DMS53 treated with DMSO at 0.1 percent for 48 hours (cell line): Measurements from ENCODE around the gene CDC42BPB.
A peak's percentile ranks its signal among the peaks of the same experiment; 100 is the strongest.
"Not testable (repeated sequence)": the region's sequence is repeated elsewhere in the genome, so short reads cannot be mapped to it uniquely, and the experiment has no call there.

Experiments used
- DNase-seq: peaks from one replicate; lab custom pipeline; 2025; ENCODE audit not compliant: unreplicated experiment; lab: John Stamatoyannopoulos, UW

CDC42BPB gene

DNA sequence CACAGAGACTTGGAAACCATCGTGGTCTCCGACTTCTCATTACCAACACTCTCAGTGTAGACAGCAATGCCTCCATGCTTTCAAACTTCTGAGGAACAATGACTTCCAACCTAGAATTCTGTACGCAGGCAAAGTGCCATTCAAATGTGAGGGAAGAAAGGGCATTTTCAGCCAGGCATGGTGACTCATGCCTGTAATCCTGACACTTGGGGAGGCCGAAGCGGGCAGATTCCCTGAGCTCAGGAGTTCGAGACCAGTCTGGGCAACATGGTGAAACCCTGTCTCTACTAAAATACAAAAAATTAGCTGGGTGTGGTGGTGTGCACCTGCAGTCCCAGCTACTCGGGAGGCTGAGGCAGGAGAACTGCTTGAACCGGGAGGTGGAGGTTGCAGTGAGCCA lies 9.9 kb downstream of the CDC42BPB start:
- not testable (repeated sequence) for DNase-seq

DNA sequence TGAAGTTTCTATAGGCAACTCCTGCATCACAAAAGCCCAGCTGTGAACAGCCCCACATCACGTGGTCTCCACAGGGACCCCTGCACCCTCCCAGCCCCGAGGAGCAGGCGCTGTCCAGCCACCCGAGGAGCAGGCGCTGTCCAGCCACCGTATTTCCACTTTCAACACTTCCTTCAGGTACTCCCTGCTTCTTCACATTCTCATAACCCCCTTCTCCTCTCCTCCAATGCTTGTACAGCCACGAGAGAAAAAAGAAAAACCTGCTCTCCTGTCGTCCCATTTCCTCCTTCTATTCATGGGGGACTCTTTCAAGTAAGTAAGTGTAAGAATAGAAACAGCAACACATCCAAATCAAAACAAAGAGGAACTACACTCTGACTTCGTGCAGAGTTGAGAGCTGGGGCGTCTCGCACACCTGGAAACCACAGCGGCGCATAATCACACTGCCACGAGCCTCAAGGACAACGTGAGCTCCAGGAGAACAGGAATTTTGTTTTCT lies 11.9 kb downstream of the CDC42BPB start:
- no peak for DNase-seq

DNA sequence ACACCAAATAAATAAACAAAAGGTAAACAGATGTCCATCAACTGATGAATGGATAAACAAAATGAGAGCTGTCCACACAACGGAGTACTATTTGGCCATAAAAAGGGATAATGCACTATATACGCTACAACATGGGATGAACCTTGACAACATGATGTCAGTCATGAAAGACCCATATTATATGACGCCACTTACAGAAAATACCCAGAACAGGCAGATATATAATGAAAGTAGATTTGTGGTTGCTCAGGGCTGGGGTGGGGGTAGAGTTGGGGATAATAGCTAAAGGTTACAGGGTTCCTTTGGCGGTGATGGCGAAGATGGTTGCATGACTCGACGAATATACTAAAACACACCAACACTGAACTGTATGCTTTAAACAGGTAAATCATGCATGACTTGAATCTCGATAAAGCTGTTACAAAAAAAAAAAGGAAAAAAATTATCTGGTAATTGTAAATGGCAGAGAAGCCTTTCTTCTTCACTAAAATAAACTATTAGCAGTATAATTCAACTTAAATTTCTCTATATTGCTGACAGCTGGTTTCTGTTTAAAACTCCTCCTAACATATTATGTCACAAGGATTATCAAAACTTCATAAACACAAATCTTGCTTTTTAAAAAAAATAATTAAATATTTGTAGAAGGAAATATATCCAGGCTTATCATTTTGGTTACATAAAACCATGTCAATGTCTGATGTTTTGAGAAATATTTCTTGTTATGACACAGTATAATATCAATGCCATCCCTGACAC lies 13.9 kb downstream of the CDC42BPB start:
- no peak for DNase-seq

DNA sequence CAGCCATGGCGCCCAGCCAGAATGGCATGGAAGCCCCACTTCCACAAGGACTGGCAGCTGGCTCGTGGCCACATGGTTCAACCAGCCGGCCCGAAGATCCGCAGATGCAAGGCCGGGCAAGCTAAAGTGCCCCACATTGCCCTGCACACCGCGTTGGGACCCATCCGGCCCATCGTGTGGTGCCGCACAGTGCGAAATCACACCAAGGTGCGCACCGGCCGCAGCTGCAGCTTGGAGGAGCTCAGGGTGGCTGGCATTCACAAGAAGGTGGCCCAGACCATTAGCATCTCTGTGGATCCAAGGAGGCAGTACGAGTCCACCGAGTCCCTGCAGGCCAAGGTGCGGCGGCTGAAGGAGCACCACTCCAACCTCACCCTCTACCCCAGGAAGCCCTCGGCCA lies 15.9 kb downstream of the CDC42BPB start:
- no peak for DNase-seq

DNA sequence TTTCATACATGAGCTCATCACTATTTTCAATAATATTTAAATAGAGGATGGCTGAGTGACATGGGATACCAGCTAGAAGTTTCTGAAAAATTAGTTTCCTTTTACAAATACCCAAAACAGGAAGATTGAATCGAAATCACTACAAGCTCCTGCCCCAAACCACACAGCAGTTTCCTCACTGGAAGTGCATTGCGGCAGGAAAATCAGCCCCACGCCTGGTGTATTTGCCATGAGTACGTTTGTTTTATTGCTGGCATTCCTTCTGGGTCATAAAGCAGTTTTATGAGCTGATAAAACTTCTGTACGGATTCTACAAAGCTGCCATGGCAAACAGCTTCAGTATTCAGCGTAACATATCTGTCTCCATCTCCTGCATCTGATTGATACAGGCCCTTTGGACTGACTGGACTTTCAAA lies 23.7 kb downstream of the CDC42BPB start:
- no peak for DNase-seq

DNA sequence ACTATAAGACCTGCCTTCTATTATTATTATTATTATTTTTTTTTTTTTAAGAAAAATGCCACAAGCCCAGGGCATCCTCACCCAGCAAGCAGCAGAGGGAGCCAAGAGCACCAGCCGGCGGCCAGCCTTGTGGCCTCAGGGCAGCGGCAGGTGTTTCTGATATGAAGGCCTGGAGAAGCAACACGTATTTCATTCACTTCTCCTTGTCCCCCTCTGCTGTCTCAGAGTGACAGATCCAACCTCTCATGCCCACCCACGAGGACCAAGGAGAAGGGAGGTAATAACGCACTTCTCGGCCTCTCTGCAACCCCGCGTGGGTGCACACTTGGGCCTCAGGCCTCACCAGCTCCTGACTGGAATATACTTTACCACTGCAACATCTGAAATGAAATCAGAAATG lies 25.4 kb downstream of the CDC42BPB start:
- no peak for DNase-seq

DNA sequence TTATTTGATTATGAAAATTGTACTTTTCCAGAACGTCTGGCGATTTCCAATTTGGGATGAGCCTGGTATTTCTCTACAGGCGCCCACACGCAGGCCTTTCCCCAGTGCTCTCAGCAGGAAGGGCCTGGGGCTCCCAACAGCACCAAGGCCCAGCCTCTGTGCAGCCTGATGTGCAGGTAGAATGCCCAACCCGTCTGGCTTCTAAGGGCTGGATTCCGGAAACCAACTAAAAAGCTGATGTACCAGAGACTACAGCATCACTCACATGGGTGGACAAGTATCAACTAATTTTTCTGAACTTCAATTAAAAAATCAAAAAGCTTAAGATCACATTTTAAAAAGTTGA lies 25.8 kb downstream of the CDC42BPB start:
- DNase-seq: no peak

DNA sequence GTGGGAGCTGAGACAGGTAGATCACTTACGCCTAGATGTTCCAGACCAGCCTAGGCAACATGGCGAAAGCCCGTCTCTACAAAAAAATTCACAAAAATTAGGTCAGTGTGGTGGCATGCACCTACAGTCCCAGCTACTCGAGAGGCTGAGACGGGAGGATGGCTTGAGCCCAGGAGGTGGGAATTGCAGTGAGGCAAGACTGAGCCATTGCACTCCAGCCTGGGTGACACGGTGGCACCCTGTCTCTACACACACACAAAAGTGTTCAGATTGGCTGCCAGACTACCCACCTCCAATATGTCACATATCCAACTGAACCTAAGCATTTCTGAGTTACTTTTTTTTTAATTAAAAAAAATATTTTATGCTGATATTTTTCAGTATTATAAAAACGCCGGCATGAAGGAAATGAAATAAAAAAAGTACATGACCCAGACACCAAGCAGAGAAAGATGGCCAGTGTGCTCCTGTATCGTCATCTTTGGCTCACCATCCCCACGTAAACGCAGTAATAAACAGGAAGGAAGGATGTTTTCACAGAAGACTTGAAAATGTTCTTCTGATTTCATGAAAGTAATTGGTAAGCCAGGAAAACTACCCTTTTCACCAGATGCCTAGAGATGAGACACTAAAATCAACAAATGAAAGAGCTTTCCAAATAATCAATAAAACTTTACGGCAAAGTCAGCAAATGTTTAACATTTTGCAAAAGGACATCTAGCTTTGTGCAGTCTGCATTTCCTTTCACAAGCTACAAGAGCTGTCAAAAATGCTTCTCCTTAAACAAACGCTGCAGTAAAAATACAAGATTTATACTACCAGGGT lies 26.4 kb downstream of the CDC42BPB start:
- DNase-seq: no peak

DNA sequence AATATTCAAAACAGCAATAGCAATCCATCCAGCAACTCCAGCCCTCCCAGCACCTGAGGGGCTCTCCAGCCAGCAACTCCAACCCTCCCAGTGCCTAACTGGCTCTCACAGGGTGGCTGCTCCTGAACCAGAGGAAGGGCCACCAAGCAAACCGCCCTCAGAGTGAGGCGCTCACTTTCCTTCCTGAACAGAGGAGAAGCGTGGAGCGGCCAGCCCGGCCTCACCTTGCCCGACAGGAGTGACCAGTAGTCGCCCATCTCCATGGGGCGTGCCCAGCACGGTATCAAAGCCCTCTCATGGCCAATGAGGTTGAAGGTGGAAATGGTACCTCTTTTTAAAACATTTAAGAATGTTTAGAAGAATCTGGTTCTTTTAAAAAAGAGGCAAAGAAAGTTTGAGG lies 27.4 kb downstream of the CDC42BPB start:
- DNase-seq: no peak

DNA sequence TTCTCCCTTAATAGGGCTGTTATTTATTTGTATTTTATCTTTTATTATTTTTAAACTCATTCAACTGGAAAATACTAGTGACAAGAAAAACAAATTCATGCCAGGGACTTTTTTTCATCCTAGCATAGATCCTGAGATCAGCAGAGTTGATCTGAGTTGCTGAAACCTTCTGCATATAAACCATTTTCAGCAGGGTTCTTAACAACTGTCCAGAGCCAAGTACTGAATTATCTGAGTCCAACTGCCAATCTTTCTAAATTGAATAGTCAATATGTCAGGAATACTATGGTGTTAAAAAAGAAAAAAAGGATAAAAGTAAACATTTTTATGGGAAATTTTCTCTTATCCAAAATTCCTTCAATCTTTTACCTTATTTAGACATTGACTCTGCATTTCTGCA lies 28.6 kb downstream of the CDC42BPB start:
- no peak for DNase-seq

DNA sequence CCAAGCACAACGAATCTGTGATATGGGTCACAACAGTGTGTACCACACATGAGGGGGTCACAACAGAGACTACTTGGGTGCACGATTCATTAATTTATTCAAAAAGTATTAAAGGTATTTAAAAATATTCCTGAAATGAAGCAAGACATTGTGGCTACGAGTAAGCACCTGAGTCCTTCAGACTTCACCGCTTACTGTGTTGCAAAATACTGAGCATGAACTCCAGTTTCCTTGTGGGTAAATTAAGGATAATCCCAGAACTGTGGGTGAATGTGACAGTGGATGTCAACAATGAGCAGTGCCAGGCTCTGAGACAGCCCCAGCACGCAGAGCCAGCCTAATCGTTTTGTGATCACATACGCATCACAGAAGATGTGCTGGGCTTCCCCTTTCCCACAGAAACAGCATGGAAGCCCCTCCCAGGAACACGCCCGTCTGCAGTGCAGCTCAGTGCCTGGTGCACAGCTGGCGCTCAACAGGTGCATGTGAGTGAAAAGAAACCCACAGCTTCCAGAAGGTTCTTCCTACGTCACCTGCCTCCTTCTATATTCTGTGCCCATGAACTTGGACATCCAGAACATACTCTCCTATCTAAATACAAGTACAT lies 29.1 kb downstream of the CDC42BPB start:
- DNase-seq: no peak

DNA sequence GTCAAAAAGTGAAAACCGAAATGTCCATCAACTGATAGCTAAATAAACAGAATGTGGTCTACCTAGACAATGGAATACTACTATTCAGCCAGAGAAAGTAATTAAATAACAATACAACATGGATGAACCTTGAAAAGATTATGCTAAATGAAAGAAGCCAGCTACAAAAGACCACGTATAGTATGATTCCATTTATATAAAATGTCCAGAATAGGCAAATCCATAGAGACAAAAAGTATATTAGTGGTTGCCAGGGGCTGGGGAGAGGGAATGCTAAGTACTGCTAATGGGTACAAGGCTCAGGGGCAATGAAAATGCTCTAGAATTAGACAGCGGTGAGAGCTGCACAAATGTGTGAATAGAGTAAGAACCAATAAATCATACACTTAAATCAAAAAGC lies 29.9 kb downstream of the CDC42BPB start:
- no peak for DNase-seq

DNA sequence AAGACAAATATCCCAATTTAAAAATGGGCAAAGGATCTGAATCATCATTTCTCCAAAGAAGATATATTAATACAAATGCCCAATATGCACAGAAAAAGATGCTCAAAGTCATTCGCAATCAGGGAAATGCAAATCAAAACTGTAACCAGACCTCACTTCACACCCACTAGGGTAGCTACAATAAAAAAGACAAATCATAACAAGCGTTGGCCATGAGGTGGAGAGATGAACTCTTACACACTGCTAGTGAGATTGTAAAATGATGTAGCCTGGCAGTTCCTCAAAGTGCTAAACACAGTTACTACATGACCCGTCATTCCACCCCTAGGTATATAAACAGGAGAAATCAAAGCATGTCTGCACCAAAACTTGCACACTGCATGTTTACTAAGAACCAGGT lies 30.4 kb downstream of the CDC42BPB start:
- no peak for DNase-seq

DNA sequence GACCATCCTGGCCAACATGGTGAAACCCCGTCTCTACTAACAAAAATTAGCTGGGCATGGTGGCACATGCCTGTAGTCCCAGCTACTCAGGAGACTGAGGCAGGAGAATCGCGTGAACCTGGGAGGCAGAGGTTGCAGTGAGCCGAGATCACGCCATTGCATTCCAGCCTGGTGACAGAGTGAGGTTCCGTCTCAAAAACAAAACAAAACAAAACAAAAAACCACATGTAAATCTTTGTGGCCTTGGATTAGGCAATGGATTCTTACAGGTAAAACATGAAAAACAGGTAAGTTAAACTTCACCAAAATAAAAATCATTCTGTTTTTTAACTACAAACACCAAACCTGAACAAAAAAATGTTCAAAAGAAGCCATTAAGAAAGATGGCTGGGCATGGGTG lies 31.2 kb downstream of the CDC42BPB start:
- DNase-seq: not testable (repeated sequence)

DNA sequence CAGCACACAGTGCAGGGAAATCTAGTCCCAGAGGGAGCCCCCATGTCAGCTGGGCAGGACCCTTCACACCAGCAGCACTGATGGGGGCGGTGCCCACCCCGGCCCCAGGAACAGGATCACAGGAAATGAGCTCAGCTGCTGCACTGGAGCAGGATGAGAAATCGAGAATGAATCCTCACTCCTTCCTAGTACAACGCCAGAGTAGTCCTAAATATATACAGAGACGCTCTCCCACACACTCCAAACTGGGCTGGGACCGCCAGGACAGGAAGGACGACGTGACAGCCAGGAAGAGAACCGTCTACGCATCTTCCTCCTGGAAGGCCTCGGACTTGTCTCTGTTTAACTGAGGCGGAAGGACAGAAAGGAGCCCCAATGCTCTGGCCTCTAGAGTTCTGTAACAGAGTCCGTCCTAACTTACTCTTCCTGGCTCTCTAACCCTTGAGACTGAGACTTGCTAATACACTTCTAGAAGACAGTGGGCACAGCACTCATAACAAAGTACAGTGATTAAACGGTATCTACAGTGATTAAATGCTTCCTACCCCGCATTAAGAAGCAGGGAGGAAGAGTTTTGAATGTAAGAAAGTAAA lies 33.4 kb downstream of the CDC42BPB start:
- no peak for DNase-seq

DNA sequence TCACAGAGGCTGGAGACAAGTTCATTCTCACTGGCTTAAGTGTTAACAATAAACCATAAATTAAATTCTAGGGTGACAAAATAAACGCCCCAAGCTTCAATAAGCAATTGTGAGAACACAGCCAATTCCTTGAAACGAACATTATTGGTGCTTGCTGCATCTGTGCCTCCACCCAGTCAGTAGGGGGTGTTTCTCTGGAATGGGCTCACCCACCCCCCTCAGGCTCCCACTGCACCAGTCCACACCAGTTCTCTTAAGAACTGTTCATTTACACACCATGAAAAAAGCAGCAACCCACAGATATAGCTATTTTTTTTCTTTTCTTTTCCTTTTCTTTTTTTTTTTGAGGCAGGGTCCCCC lies 34.7 kb downstream of the CDC42BPB start:
- no peak for DNase-seq

DNA sequence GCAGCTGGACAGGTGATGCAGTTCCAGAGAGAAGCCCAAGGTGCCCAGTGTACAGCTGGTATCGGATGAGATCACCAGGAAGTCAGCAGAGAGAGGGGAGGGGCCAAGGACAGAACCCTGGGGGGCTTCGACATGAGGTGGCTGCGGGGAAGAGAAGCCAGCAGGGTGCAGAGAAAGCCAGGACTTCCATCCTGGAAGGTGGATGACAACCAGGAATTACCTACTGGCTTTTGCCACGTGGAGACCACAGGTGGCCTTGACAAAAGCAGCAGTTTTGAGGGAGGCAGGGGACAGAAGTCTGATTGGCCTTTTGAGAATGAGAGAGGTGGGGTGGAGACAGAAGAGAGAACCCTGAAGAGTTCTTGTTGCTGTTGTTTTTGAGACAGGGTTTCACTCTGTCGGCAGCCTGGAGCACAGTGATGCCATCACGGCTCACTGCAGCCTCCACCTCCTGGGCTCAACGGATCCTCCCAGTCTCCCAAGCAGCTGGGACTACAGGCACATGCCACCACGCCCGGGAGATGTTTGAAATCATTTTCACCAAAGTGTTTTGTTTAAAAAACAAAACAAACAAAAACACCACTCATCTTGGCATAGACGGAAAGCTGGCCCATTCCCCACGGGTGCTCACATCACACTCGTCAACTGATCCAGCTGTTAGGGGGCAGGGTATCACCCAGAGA lies 35.2 kb downstream of the CDC42BPB start:
- peak; percentile 2 for DNase-seq

DNA sequence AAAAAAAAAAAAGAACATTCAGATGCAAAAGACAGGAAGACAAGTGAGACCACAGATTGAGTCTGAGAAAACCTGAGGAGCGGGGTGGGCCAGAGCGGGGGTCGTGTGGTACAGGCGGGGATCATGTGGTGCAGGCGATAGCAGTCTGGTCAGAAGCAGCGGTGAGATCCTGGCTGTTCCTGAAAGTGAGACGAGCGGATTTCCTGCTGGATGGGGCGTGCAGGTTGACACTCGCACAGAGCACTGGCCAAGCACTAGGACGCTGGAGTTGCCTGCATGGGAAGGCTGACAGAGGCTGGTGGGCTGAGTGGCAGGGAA lies 35.7 kb downstream of the CDC42BPB start:
- DNase-seq: no peak

DNA sequence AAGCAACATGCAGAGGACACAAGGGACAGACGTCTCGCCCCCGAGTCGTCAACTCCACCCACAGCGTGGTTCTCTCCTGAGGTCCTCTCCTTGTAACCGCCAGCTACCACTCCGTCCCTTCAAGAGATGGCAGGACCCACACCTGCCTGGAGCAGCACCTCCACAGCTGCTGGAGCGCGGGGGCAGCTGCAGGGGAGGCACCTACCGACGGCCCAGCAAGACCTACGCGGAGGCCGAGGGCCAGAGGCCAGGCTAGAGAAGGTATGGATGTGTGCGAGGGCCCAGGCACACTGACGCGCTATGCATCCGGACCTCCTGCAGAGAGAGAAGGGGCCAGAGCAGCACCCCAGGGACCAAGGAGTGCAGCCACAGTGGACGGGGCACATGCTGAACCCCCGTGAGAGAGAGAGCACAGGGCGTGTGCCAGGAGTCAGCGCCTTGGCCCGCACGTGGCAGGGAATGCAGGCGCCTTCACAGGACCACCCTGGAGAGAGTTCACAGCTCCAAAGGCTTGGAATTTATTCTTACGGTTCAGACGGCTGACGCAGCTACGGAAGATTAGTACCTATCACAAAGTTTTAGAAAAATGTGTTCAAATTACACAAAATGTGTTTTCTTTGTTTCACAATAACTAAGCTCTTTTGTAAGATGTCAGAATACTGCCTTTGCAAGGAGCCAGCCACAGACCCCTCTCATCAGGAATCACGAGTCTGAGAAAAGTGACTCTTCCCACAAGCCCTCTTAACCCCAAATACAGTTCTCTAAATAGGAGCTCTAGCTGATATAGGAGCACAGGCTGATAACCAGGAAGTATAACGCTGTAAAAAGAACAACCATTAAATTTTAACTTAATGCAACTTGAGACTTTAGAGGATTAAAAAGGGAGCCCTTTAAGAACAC lies 36.8 kb downstream of the CDC42BPB start:
- DNase-seq: no peak

DNA sequence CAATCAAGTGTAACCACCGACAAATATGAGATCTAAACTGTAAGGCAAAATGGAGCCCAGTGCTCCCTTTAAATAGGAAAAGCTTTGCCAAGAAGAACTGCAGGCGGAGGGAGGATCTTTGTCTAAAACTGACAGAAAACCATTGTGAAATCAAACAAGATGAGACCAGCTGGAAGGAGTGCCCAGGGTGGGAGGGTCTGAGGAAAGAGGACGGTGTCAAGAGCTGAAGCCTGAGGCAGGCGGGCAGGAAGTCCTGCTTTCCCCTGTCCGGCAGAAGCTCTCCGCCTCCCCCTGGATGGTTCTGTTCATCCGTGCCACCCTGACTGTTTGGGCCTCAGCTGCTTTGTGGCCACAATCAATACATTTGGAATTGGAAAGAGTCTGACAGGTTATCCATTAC lies 37.5 kb downstream of the CDC42BPB start:
- no peak for DNase-seq
